Measurements from ENCODE around the gene CCDC90B. TPM values are rescaled to one million over a fixed set of nuclear protein-coding genes. Genes with fewer than 3 reads are reported as not detected.
"Not testable (repeated sequence)": the region's sequence is repeated elsewhere in the genome, so short reads cannot be mapped to it uniquely, and the experiment has no call there.

Gene CCDC90B
- total RNA-seq, 4 donors from 2014 or later = 22.7 to 56.9 (median 31.7) TPM

- TF ChIP-seq EP300 (IDR thresholded peaks at IDR 0.05) (no peak), CTCF (IDR thresholded peaks at IDR 0.05) (no peak), POLR2AphosphoS5 (IDR thresholded peaks at IDR 0.05) (no peak), POLR2A (IDR thresholded peaks at IDR 0.05; ENCODE audit: low read depth) (no peak)
- H3K27me3 ChIP-seq = no peaks in the 10 kb centered on the region
- no peaks in the 10 kb centered on the region for H3K36me3 ChIP-seq
- intact Hi-C loops (cut with DNase I) = no loop called here
- DNase-seq (ENCODE audit: extremely low spot score) = no peak
- no peaks in the 10 kb centered on the region for H3K9me3 ChIP-seq
- no peak overlapping the region for H3K27ac ChIP-seq (replicated peaks in 1 of 4)
- H3K4me1 ChIP-seq = no peaks in the 10 kb centered on the region
- H3K4me3 ChIP-seq = no peak overlapping the region
Observed at GRCh38 chr11:83312430-83312829, 26.3 kb upstream of the CCDC90B start.

- no peaks in the 10 kb centered on the region for H3K4me1 ChIP-seq
- H3K36me3 ChIP-seq = no peaks in the 10 kb centered on the region
- no peak overlapping the region for H3K27ac ChIP-seq (replicated peaks in 1 of 4)
- intact Hi-C loops (cut with DNase I) = no loop called here
- H3K9me3 ChIP-seq = no peaks in the 10 kb centered on the region
- WGBS = 96% methylated on average over 2 of the region's 2 CpGs
- H3K4me3 ChIP-seq = no peak overlapping the region
- no peak for TF ChIP-seq POLR2A (IDR thresholded peaks at IDR 0.05; ENCODE audit: low read depth)
- no peak for TF ChIP-seq POLR2AphosphoS5 (IDR thresholded peaks at IDR 0.05)
- no peak for TF ChIP-seq EP300 (IDR thresholded peaks at IDR 0.05)
- no peaks in the 10 kb centered on the region for H3K27me3 ChIP-seq
- DNase-seq (ENCODE audit: extremely low spot score) = no peak
Observed at GRCh38 chr11:83311701-83312100, 25.5 kb upstream of the CCDC90B start.

- Histone ChIP-seq H3K9me3 (no peaks in the 10 kb centered on the region), H3K4me3 (no peak overlapping the region)
- intact Hi-C loops (cut with DNase I) = no loop called here
Observed at GRCh38 chr11:83310718-83311117, 24.6 kb upstream of the CCDC90B start.

GRCh38 chr11:83308536-83308935 is 22.4 kb upstream of the CCDC90B start:
- 95% methylated on average over 1 of the region's 1 CpG for WGBS
- H3K36me3 ChIP-seq; H3K27me3 ChIP-seq; H3K4me3 ChIP-seq; H3K27ac ChIP-seq (replicated peaks in 1 of 4); DNase-seq (ENCODE audit: extremely low spot score); H3K4me1 ChIP-seq; H3K9me3 ChIP-seq; intact Hi-C loops (cut with DNase I): not testable (repeated sequence)

More at GRCh38 chr11:83310718-83311117, 24.6 kb upstream of the CCDC90B start:
- Histone ChIP-seq H3K36me3 (no peaks in the 10 kb centered on the region), H3K27me3 (no peaks in the 10 kb centered on the region), H3K27ac (replicated peaks in 1 of 4) (no peak overlapping the region), H3K4me1 (no peaks in the 10 kb centered on the region)
- no peak for TF ChIP-seq POLR2AphosphoS5 (IDR thresholded peaks at IDR 0.05)
- TF ChIP-seq EP300 (IDR thresholded peaks at IDR 0.05) = no peak
- no peak for TF ChIP-seq CTCF (IDR thresholded peaks at IDR 0.05)
- no peak for TF ChIP-seq POLR2A (IDR thresholded peaks at IDR 0.05; ENCODE audit: low read depth)
- no peak for DNase-seq (ENCODE audit: extremely low spot score)

- Histone ChIP-seq H3K27ac (replicated peaks in 1 of 4) (no peak overlapping the region), H3K27me3 (no peaks in the 10 kb centered on the region), H3K9me3 (no peaks in the 10 kb centered on the region), H3K36me3 (no peaks in the 10 kb centered on the region), H3K4me3 (no peak overlapping the region), H3K4me1 (no peaks in the 10 kb centered on the region)
- TF ChIP-seq EP300 (IDR thresholded peaks at IDR 0.05) (no peak), POLR2AphosphoS5 (IDR thresholded peaks at IDR 0.05) (no peak), POLR2A (IDR thresholded peaks at IDR 0.05; ENCODE audit: low read depth) (no peak)
- 84% methylated on average over 4 of the region's 4 CpGs for WGBS
- DNase-seq (ENCODE audit: extremely low spot score) = peak; percentile 88
- intact Hi-C loops (cut with DNase I) = no loop called here
Observed at GRCh38 chr11:83306200-83307080, 20.3 kb upstream of the CCDC90B start.

GRCh38 chr11:83303316-83303715 is 17.1 kb upstream of the CCDC90B start:
- Histone ChIP-seq H3K27me3 (no peaks in the 10 kb centered on the region), H3K27ac (replicated peaks in 1 of 4) (no peak overlapping the region), H3K4me3 (no peak overlapping the region), H3K4me1 (no peaks in the 10 kb centered on the region), H3K9me3 (no peaks in the 10 kb centered on the region), H3K36me3 (no peaks in the 10 kb centered on the region)
- 79% methylated on average over 4 of the region's 4 CpGs for WGBS
- intact Hi-C loops (cut with DNase I) = no loop called here
- TF ChIP-seq EP300 (IDR thresholded peaks at IDR 0.05) = no peak
- peak; percentile 64 for DNase-seq (ENCODE audit: extremely low spot score)
